BE2C (cell line): ENCODE results near the gene CDKN1C.

Experiments used
- DNase-seq: peaks from one replicate; pipeline ENCODE4 v3.0.0-alpha.2; 2020
- H3K27me3 ChIP-seq: fragments of 250-450 bp; sonication (Bioruptor Pico); 2 replicates; pipeline ENCODE4 v1.5.1; 2020; ENCODE audit warnings: mild to moderate bottlenecking
- H3K36me3 ChIP-seq: fragments of 250-450 bp; sonication (Bioruptor Pico); 2 replicates; pipeline ENCODE4 v1.5.1; 2020; ENCODE audit warnings: mild to moderate bottlenecking
- H3K4me1 ChIP-seq: fragments of 250-450 bp; sonication (Bioruptor Pico); 2 replicates; pipeline ENCODE4 v1.5.1; 2020
- H3K4me3 ChIP-seq: 2 replicates; pipeline ENCODE4 v1.5.1; 2011; ENCODE audit warnings: low read depth, low read length
- H3K9me3 ChIP-seq: fragments of 250-450 bp; sonication (Bioruptor Pico); 2 replicates; pipeline ENCODE4 v1.5.1; 2020
- CTCF ChIP-seq: IDR thresholded peaks from 2 replicates; pipeline ENCODE4 v1.5.1; 2012; ENCODE audit warnings: mild to moderate bottlenecking, low read depth, low read length

CDKN1C gene

GRCh38 chr11:2838676-2839294 is 46.8 kb downstream of the CDKN1C start:
- Histone ChIP-seq H3K9me3 (no peaks in the 10 kb centered on the region), H3K4me3 (no peak overlapping the region), H3K4me1 (no peaks in the 10 kb centered on the region), H3K36me3 (no peaks in the 10 kb centered on the region), H3K27me3 (no peaks in the 10 kb centered on the region)
- DNase-seq = no peak
- no peak for TF ChIP-seq CTCF

GRCh38 chr11:2838091-2838490 is 47.5 kb downstream of the CDKN1C start:
- Histone ChIP-seq H3K4me1 (no peaks in the 10 kb centered on the region), H3K27me3 (no peaks in the 10 kb centered on the region), H3K4me3 (no peak overlapping the region), H3K9me3 (no peaks in the 10 kb centered on the region), H3K36me3 (no peaks in the 10 kb centered on the region)
- DNase-seq = no peak
- TF ChIP-seq CTCF = no peak

GRCh38 chr11:2837651-2838050 is 47.9 kb downstream of the CDKN1C start:
- no peaks in the 10 kb centered on the region for H3K9me3 ChIP-seq
- H3K4me1 ChIP-seq = no peaks in the 10 kb centered on the region
- H3K36me3 ChIP-seq = no peaks in the 10 kb centered on the region
- no peak for TF ChIP-seq CTCF
- H3K4me3 ChIP-seq = no peak overlapping the region
- no peaks in the 10 kb centered on the region for H3K27me3 ChIP-seq
- no peak for DNase-seq

GRCh38 chr11:2837096-2837601 is 48.4 kb downstream of the CDKN1C start:
- no peak overlapping the region for H3K4me3 ChIP-seq
- H3K27me3 ChIP-seq = no peaks in the 10 kb centered on the region
- DNase-seq = peak; percentile 20
- no peaks in the 10 kb centered on the region for H3K36me3 ChIP-seq
- H3K4me1 ChIP-seq = no peaks in the 10 kb centered on the region
- no peak for TF ChIP-seq CTCF
- H3K9me3 ChIP-seq = no peaks in the 10 kb centered on the region

GRCh38 chr11:2836315-2837095 is 49.1 kb downstream of the CDKN1C start:
- TF ChIP-seq CTCF = no peak
- no peak for DNase-seq
- H3K27me3 ChIP-seq = no peaks in the 10 kb centered on the region

GRCh38 chr11:2835751-2836150 is 49.8 kb downstream of the CDKN1C start:
- Histone ChIP-seq H3K4me1 (no peaks in the 10 kb centered on the region), H3K9me3 (no peaks in the 10 kb centered on the region), H3K36me3 (no peaks in the 10 kb centered on the region), H3K27me3 (no peaks in the 10 kb centered on the region), H3K4me3 (no peak overlapping the region)
- TF ChIP-seq CTCF = no peak
- no peak for DNase-seq

More at GRCh38 chr11:2836315-2837095, 49.1 kb downstream of the CDKN1C start:
- H3K9me3 ChIP-seq = no peaks in the 10 kb centered on the region
- H3K4me1 ChIP-seq = no peaks in the 10 kb centered on the region
- no peak overlapping the region for H3K4me3 ChIP-seq
- H3K36me3 ChIP-seq = no peaks in the 10 kb centered on the region
